GM12873 (cell line): ENCODE measurements around the gene NUP210.

Experiments
- CTCF ChIP-seq: IDR thresholded peaks from 2 replicates; pipeline ENCODE4 v1.5.1; 2012; ENCODE audit warnings: low read depth, mild to moderate bottlenecking, moderate library complexity, low read length, control low read depth; ENCODE audit not compliant: insufficient read depth; ENCODE audit errors: missing control alignments

NUP210 gene

GRCh38 chr3:13322324-13322723 lies 97.8 kb downstream of the NUP210 start:
- no peak for TF ChIP-seq CTCF

GRCh38 chr3:13319564-13320220 lies 100.4 kb downstream of the NUP210 start:
- no peak for TF ChIP-seq CTCF

GRCh38 chr3:13318626-13319470 lies 101.3 kb downstream of the NUP210 start:
- no peak for TF ChIP-seq CTCF

- TF ChIP-seq CTCF: no peak
Observed at GRCh38 chr3:13317596-13318320, 102.4 kb downstream of the NUP210 start.

- no peak for TF ChIP-seq CTCF
Observed at GRCh38 chr3:13316603-13317002, 103.5 kb downstream of the NUP210 start.

- TF ChIP-seq CTCF: no peak
Observed at GRCh38 chr3:13314877-13315276, 105.2 kb downstream of the NUP210 start.

GRCh38 chr3:13313813-13314212 lies 106.3 kb downstream of the NUP210 start:
- no peak for TF ChIP-seq CTCF
